ENCODE results near the gene PRDM5. TPM values are rescaled to one million over a fixed set of nuclear protein-coding genes. Genes with fewer than 3 reads are reported as not detected.
"Not testable (repeated sequence)": the region's sequence is repeated elsewhere in the genome, so short reads cannot be mapped to it uniquely, and the experiment has no call there.

PRDM5 gene
- polyA plus RNA-seq, 1 donor (not counting 4 experiments of a cell fraction or from before 2014, with no cell fraction given), result 3.6 TPM

DNA sequence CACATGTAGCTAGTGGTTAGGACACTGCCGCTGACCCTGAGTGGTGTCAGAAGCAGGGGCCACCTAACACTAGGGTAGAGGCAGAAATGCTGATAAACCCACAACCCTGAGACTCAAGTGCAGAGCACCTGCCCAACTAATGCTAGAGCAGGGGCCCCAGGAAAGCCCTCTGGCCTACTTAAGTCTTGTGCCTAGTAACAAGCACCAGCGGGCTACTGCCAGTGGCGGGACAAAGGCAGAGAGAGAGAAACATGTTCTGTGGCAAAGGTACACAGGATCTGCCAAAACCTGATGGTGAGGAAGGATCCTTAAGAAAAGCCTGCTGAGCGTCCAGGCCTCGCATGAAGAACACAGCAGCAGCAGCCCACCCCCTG lies 172.4 kb downstream of the PRDM5 start:
- no peak for FAIRE-seq
- Histone ChIP-seq H3K9me1 (ENCODE audit: control insufficient read depth, extremely low read depth, insufficient read depth, low read length) (no peaks in the 10 kb centered on the region), H3K9ac (ENCODE audit: control insufficient read depth, extremely low read depth, insufficient read depth, low read length) (no peak overlapping the region)

DNA sequence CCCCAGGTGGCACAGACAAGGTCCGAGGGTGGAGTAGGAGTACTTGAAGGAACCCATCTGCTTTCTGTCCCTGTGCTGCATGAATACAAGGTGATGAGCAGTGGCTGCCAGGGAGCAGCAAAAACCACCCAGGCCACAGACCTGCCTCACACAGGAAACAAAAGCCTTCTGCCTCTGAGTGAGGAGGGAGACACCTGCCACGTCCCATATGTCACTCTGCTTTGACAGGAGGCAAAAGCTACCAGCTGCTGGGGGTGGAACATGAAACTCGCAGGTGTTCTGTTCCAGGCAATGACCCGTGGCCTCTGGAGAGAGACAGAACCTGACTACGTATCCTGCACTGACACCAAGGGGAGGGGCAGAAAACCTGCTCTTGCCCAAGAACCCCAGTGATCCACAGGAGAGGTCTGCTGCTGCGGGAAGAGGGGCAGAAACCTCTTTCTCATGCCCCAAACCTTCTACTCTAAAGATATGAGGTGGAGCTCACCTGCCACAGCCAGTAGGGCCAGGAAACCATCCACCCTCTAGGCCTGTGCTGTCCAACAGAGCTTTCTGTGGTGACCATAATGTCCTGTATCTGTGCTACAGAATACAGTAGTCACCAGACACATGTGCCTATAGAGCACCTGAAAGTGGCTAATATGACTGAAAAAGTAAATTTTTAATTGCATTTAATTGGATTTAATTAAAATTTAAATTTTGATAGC lies 172.9 kb downstream of the PRDM5 start:
- no peak overlapping the region for H3K4me2 ChIP-seq (ENCODE audit: control insufficient read depth, extremely low read depth, insufficient read depth, low read depth, low read length)
- no peaks in the 10 kb centered on the region for H3K27me3 ChIP-seq (ENCODE audit: control insufficient read depth, extremely low read depth, insufficient read depth, low read length)
- H4K20me1 ChIP-seq (ENCODE audit: control insufficient read depth, extremely low read depth, insufficient read depth, low read length), result no peaks in the 10 kb centered on the region
- no peaks in the 10 kb centered on the region for H3K9me3 ChIP-seq (ENCODE audit: control insufficient read depth, low read depth, low read length)
- TF ChIP-seq, protein P1, sequence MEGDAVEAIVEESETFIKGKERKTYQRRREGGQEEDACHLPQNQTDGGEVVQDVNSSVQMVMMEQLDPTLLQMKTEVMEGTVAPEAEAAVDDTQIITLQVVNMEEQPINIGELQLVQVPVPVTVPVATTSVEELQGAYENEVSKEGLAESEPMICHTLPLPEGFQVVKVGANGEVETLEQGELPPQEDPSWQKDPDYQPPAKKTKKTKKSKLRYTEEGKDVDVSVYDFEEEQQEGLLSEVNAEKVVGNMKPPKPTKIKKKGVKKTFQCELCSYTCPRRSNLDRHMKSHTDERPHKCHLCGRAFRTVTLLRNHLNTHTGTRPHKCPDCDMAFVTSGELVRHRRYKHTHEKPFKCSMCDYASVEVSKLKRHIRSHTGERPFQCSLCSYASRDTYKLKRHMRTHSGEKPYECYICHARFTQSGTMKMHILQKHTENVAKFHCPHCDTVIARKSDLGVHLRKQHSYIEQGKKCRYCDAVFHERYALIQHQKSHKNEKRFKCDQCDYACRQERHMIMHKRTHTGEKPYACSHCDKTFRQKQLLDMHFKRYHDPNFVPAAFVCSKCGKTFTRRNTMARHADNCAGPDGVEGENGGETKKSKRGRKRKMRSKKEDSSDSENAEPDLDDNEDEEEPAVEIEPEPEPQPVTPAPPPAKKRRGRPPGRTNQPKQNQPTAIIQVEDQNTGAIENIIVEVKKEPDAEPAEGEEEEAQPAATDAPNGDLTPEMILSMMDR (optimal IDR thresholded peaks at IDR 0.05 in 1 of 3, IDR thresholded peaks at IDR 0.05 in 1 of 3, conservative IDR thresholded peaks at IDR 0.05 in 1 of 3; ENCODE audit: extremely low read depth in 1 of 3, insufficient read depth in 2 of 3, low read length in 3 of 3), result no peak
- TF ChIP-seq EZH2 (IDR thresholded peaks at IDR 0.05; ENCODE audit: low read length), result no peak
- no peak overlapping the region for H3K4me3 ChIP-seq (ENCODE audit: control insufficient read depth in 2 of 3, extremely low read depth in 1 of 3, insufficient read depth in 2 of 3, low read depth in 1 of 3, low read length in 3 of 3)
- FAIRE-seq (no peak), DNase-seq (ENCODE audit: low read depth, low spot score) (no peak)
- H3K79me2 ChIP-seq (ENCODE audit: control insufficient read depth, insufficient read depth, low read length), result no peaks in the 10 kb centered on the region
- no peaks in the 10 kb centered on the region for H3K36me3 ChIP-seq (ENCODE audit: control insufficient read depth in 2 of 2, extremely low read depth in 1 of 2, insufficient read depth in 2 of 2, low read length in 2 of 2)
- H3K27ac ChIP-seq (ENCODE audit: control insufficient read depth, insufficient read depth, low read length), result no peak overlapping the region
- dilution Hi-C loops (cut with MboI; ENCODE audit: extremely low pct_ligation_motif_present, low sequenced_read_pairs), result no loop called here
- H3K9me1 ChIP-seq (ENCODE audit: control insufficient read depth, extremely low read depth, insufficient read depth, low read length), result no peaks in the 10 kb centered on the region
- H3K9ac ChIP-seq (ENCODE audit: control insufficient read depth, extremely low read depth, insufficient read depth, low read length), result no peak overlapping the region
- H2AFZ ChIP-seq (ENCODE audit: control insufficient read depth, low read length), result no peak overlapping the region
- H3K4me1 ChIP-seq (ENCODE audit: control insufficient read depth, extremely low read depth, insufficient read depth, low read length), result no peaks in the 10 kb centered on the region

More for the DNA sequence above, 172.4 kb downstream of the PRDM5 start:
- Histone ChIP-seq H3K27ac (ENCODE audit: control insufficient read depth, insufficient read depth, low read length) (no peak overlapping the region), H3K27me3 (ENCODE audit: control insufficient read depth, extremely low read depth, insufficient read depth, low read length) (no peaks in the 10 kb centered on the region), H2AFZ (ENCODE audit: control insufficient read depth, low read length) (no peak overlapping the region), H4K20me1 (ENCODE audit: control insufficient read depth, extremely low read depth, insufficient read depth, low read length) (no peaks in the 10 kb centered on the region), H3K79me2 (ENCODE audit: control insufficient read depth, insufficient read depth, low read length) (no peaks in the 10 kb centered on the region), H3K4me2 (ENCODE audit: control insufficient read depth, extremely low read depth, insufficient read depth, low read depth, low read length) (no peak overlapping the region), H3K4me1 (ENCODE audit: control insufficient read depth, extremely low read depth, insufficient read depth, low read length) (no peaks in the 10 kb centered on the region), H3K4me3 (ENCODE audit: control insufficient read depth in 2 of 3, extremely low read depth in 1 of 3, insufficient read depth in 2 of 3, low read depth in 1 of 3, low read length in 3 of 3) (no peak overlapping the region), H3K36me3 (ENCODE audit: control insufficient read depth in 2 of 2, extremely low read depth in 1 of 2, insufficient read depth in 2 of 2, low read length in 2 of 2) (no peaks in the 10 kb centered on the region), H3K9me3 (ENCODE audit: control insufficient read depth, low read depth, low read length) (no peaks in the 10 kb centered on the region)
- dilution Hi-C loops (cut with MboI; ENCODE audit: extremely low pct_ligation_motif_present, low sequenced_read_pairs), result no loop called here
- TF ChIP-seq, protein P1 (optimal IDR thresholded peaks at IDR 0.05 in 1 of 3, IDR thresholded peaks at IDR 0.05 in 1 of 3, conservative IDR thresholded peaks at IDR 0.05 in 1 of 3; ENCODE audit: extremely low read depth in 1 of 3, insufficient read depth in 2 of 3, low read length in 3 of 3), result no peak
- TF ChIP-seq EZH2 (IDR thresholded peaks at IDR 0.05; ENCODE audit: low read length), result no peak
- no peak for DNase-seq (ENCODE audit: low read depth, low spot score)

DNA sequence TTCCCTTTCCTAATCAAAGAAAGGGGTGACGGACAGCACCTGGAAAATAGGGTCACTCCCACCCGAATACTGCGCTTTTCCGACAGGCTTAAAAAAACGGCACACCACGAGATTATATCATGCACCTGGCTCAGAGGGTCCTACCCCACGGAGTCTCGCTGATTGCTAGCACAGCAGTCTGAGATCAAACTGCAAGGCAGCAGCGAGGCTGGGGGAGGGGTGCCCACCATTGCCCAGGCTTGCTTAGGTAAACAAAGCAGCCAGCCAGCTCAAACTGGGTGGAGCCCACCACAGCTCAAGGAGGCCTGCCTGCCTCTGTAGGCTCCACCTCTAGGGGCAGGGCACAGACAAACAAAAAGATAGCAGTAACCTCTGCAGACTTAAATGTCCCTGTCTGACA lies 180.9 kb downstream of the PRDM5 start:
- H4K20me1 ChIP-seq (ENCODE audit: control insufficient read depth, extremely low read depth, insufficient read depth, low read length); H3K27ac ChIP-seq (ENCODE audit: control insufficient read depth, insufficient read depth, low read length); H3K4me3 ChIP-seq (ENCODE audit: control insufficient read depth in 2 of 3, extremely low read depth in 1 of 3, insufficient read depth in 2 of 3, low read depth in 1 of 3, low read length in 3 of 3); H3K9ac ChIP-seq (ENCODE audit: control insufficient read depth, extremely low read depth, insufficient read depth, low read length); H3K9me1 ChIP-seq (ENCODE audit: control insufficient read depth, extremely low read depth, insufficient read depth, low read length); DNase-seq (ENCODE audit: low read depth, low spot score); H3K9me3 ChIP-seq (ENCODE audit: control insufficient read depth, low read depth, low read length); H3K4me2 ChIP-seq (ENCODE audit: control insufficient read depth, extremely low read depth, insufficient read depth, low read depth, low read length); H2AFZ ChIP-seq (ENCODE audit: control insufficient read depth, low read length); H3K4me1 ChIP-seq (ENCODE audit: control insufficient read depth, extremely low read depth, insufficient read depth, low read length); FAIRE-seq; H3K27me3 ChIP-seq (ENCODE audit: control insufficient read depth, extremely low read depth, insufficient read depth, low read length); H3K79me2 ChIP-seq (ENCODE audit: control insufficient read depth, insufficient read depth, low read length); H3K36me3 ChIP-seq (ENCODE audit: control insufficient read depth in 2 of 2, extremely low read depth in 1 of 2, insufficient read depth in 2 of 2, low read length in 2 of 2); dilution Hi-C loops (cut with MboI; ENCODE audit: extremely low pct_ligation_motif_present, low sequenced_read_pairs): not testable (repeated sequence)

Data from keratinocyte (primary cell).